GM12878 (cell line): Measurements from ENCODE around the gene LRGUK. TPM values are rescaled to one million over a fixed set of nuclear protein-coding genes. Genes with fewer than 3 reads are reported as not detected.

Source experiments
- ATAC-seq: fragments of 200-7000 bp; cut with Tn5 transposase; 3 replicates; pipeline ENCODE4 v1.9.1; 2020; ENCODE audit warnings: mild to moderate bottlenecking, moderate library complexity
- BruUV-seq: library from RNA; stranded (reverse); fragments of 400-500 nt; replicated peaks from 2 replicates; lab custom pipeline; 2021; lab: Mats Ljungman, UMichigan
- CTCF ChIA-PET: fragments of 300-600 bp; sonication (Branson Sonifier 250); formaldehyde crosslinking; extraction: SDS; loops from one replicate; lab custom pipeline; 2021; ENCODE audit warnings: inconsistent platforms; lab: Yijun Ruan, JAX
- POLR2A ChIA-PET: fragments of 350-600 bp; formaldehyde crosslinking; extraction: SDS; loops from one replicate; lab custom pipeline; 2021; ENCODE audit warnings: inconsistent platforms; lab: Charles Lee
- RAD21 ChIA-PET: fragments of 300-600 bp; sonication (Branson Sonifier 250); formaldehyde crosslinking; loops from one replicate; lab custom pipeline; 2023; ENCODE audit warnings: antibody characterized with exemption; ENCODE audit not compliant: unreplicated experiment; lab: Charles Lee
- SMC1A ChIA-PET: fragments of 300-600 bp; sonication (Branson Sonifier 250); formaldehyde crosslinking; loops from one replicate; lab custom pipeline; 2023; ENCODE audit not compliant: unreplicated experiment, uncharacterized antibody; lab: Charles Lee
- DNase-seq: peaks from one replicate; pipeline ENCODE4 v3.0.0-alpha.2; 2011; ENCODE audit warnings: low read depth, low spot score
- FAIRE-seq: peaks from 3 replicates; lab custom pipeline; 2011; peaks lifted over from hg19 to GRCh38; lab: Jason Lieb, UNC
- H2AFZ ChIP-seq: 2 replicates; pipeline ENCODE4 v1.6.0; 2011; ENCODE audit warnings: low read depth, low read length, control low read depth; ENCODE audit not compliant: control insufficient read depth
- H3K27ac ChIP-seq: 2 replicates; pipeline ENCODE4 v1.5.1; 2011; ENCODE audit warnings: control low read depth; ENCODE audit not compliant: control insufficient read depth, insufficient read depth
- H3K27me3 ChIP-seq, 2 experiments: replicated peaks in 1 of 2; 2 replicates each; pipeline versions ENCODE4 v1.6.0 to v1.6.1; 2011; ENCODE audit warnings: low read length in 1 of 2; ENCODE audit not compliant: control insufficient read depth in 2 of 2, insufficient read depth in 2 of 2
- H3K36me3 ChIP-seq, 2 experiments: 2 replicates each; pipeline ENCODE4 v1.5.1; 2011; ENCODE audit warnings: low read length in 1 of 2; ENCODE audit not compliant: control insufficient read depth in 2 of 2, insufficient read depth in 2 of 2
- H3K4me1 ChIP-seq: 2 replicates; pipeline ENCODE4 v1.6.1; 2011; ENCODE audit warnings: mild to moderate bottlenecking, low read length, moderate library complexity, mixed read lengths; ENCODE audit not compliant: control insufficient read depth, insufficient read depth
- H3K4me2 ChIP-seq: 2 replicates; pipeline ENCODE4 v1.6.0; 2011; ENCODE audit warnings: control low read depth; ENCODE audit not compliant: control insufficient read depth, insufficient read depth
- H3K4me3 ChIP-seq: fragments of 200-600 bp; sonication (generic); 2 replicates; pipeline ENCODE4 v1.5.1; 2016
- H3K79me2 ChIP-seq: 2 replicates; pipeline ENCODE4 v1.6.0; 2011; ENCODE audit warnings: low read length; ENCODE audit not compliant: control insufficient read depth, insufficient read depth
- H3K9ac ChIP-seq: 2 replicates; pipeline ENCODE4 v1.8.0; 2011; ENCODE audit warnings: low read length, control low read depth, mixed read lengths; ENCODE audit not compliant: control insufficient read depth, insufficient read depth
- H3K9me3 ChIP-seq: replicated peaks from 3 replicates; pipeline ENCODE4 v1.5.1; 2011; ENCODE audit warnings: mild to moderate bottlenecking, low read length; ENCODE audit not compliant: control insufficient read depth, insufficient read depth
- H4K20me1 ChIP-seq: 2 replicates; pipeline ENCODE4 v1.6.0; 2011; ENCODE audit not compliant: control insufficient read depth, insufficient read depth
- BMI1 ChIP-seq: fragments of 450-650 bp; IDR thresholded peaks from 2 replicates; pipeline ENCODE4 v1.6.1; 2016; ENCODE audit warnings: mild to moderate bottlenecking, moderate library complexity, borderline replicate concordance
- BRCA1 ChIP-seq: IDR thresholded peaks from 2 replicates; pipeline ENCODE4 v1.6.1; 2011; ENCODE audit warnings: low read depth, low read length, improper control_type of control experiment
- CBX5 ChIP-seq: sonication (generic); IDR thresholded peaks from 2 replicates; pipeline ENCODE4 v1.6.1; 2016; ENCODE audit warnings: low read depth, moderate library complexity, mild to moderate bottlenecking, inconsistent platforms
- GATAD2B ChIP-seq: fragments of 450-650 bp; conservative IDR thresholded peaks from 2 replicates; pipeline ENCODE4 v1.6.1; 2017; ENCODE audit warnings: low read depth, mild to moderate bottlenecking, moderate library complexity
- KDM1A ChIP-seq: fragments of 200-600 bp; sonication (generic); IDR thresholded peaks from 2 replicates; pipeline ENCODE4 v1.6.1; 2016; ENCODE audit warnings: borderline replicate concordance
- NRF1 ChIP-seq: conservative IDR thresholded peaks from 2 replicates; pipeline ENCODE4 v1.6.1; 2011; ENCODE audit warnings: mild to moderate bottlenecking, low read depth, low read length, improper control_type of control experiment
- POLR2AphosphoS2 ChIP-seq: IDR thresholded peaks from 2 replicates; pipeline ENCODE4 v1.6.1; 2011; ENCODE audit warnings: low read depth, mild to moderate bottlenecking, low read length, improper control_type of control experiment, moderate library complexity
- RAD51 ChIP-seq: fragments of 450-650 bp; IDR thresholded peaks from 2 replicates; pipeline ENCODE4 v1.6.1; 2016; ENCODE audit warnings: moderate library complexity, mild to moderate bottlenecking, inconsistent platforms
- SMC3 ChIP-seq: IDR thresholded peaks from 2 replicates; pipeline ENCODE4 v1.6.1; 2011; ENCODE audit warnings: low read length, improper control_type of control experiment, borderline replicate concordance
- TBL1XR1 ChIP-seq: IDR thresholded peaks from 2 replicates; pipeline ENCODE4 v1.6.1; 2012; ENCODE audit warnings: low read depth, low read length, improper control_type of control experiment
- TCF12 ChIP-seq: IDR thresholded peaks from 2 replicates; pipeline ENCODE4 v1.6.1; 2011; ENCODE audit warnings: low read depth, mild to moderate bottlenecking, low read length
- YY1 ChIP-seq: IDR thresholded peaks from 2 replicates; pipeline ENCODE4 v1.6.1; 2011; ENCODE audit warnings: low read depth, mild to moderate bottlenecking, low read length
- ZNF207 ChIP-seq: fragments of 450-650 bp; IDR thresholded peaks from 2 replicates; pipeline ENCODE4 v1.6.1; 2014; ENCODE audit warnings: antibody characterized with exemption, mild to moderate bottlenecking, borderline replicate concordance
- in situ Hi-C: fragments of 300-500 bp; cut with MboI; formaldehyde crosslinking; loops from 9 replicates; pipeline ENCODE4 v1.14.3; 2018; ENCODE audit warnings: mixed read lengths
- intact Hi-C: fragments of 100-400 bp; cut with micrococcal nuclease; formaldehyde crosslinking; loops from one replicate; pipeline ENCODE4 v1.14.2; 2022; ENCODE audit not compliant: unreplicated experiment
- polyA plus RNA-seq, 11 experiments: library from polyadenylated mRNA; depleted of rRNA in 4 of 11; unstranded in 6 of 11; stranded (reverse) in 5 of 11; fragments of >200 nt; fragmentation: Nextera tagmentation in 4 of 11; fragmentation: Illumina TruSeq in 1 of 11; extraction: Ambion mirVana in 4 of 11; extraction: Trizol in 1 of 11; gene quantifications; 1 replicate in 1 of 11; 2 replicates in 10 of 11; pipeline versions ENCODE4 v1.2.1 to v1.2.3, GENCODE V29; 2011 to 2016; ENCODE audit warnings: inconsistent platforms in 2 of 11, missing spikeins in 2 of 11, low read depth in 1 of 11
- total RNA-seq, 4 experiments: library from RNA; depleted of rRNA in 3 of 4; stranded (reverse); fragments of >200 nt in 3 of 4; fragmentation: Illumina TruSeq in 1 of 4; extraction: Trizol in 1 of 4; gene quantifications; 2 replicates each; pipeline versions ENCODE4 v1.2.1 to v1.2.3, GENCODE V29; 2013 to 2021
- TF ChIP-seq, protein P1 (sequence below): fragments of 450-650 bp; IDR thresholded peaks from 2 replicates; pipeline ENCODE4 v1.6.1; 2017; ENCODE audit warnings: mild to moderate bottlenecking
- TF ChIP-seq, protein P2 (sequence below): fragments of 450-650 bp; IDR thresholded peaks from 2 replicates; pipeline ENCODE4 v1.6.1; 2017; ENCODE audit warnings: low read depth, mild to moderate bottlenecking, moderate library complexity

Gene LRGUK
- total and polyA plus RNA-seq, 10 of the 15 experiments (the other 5 are each of a cell fraction or from before 2014, with no cell fraction given): 0.04 to 0.14 (median 0.08) TPM; not detected in 3

DNA sequence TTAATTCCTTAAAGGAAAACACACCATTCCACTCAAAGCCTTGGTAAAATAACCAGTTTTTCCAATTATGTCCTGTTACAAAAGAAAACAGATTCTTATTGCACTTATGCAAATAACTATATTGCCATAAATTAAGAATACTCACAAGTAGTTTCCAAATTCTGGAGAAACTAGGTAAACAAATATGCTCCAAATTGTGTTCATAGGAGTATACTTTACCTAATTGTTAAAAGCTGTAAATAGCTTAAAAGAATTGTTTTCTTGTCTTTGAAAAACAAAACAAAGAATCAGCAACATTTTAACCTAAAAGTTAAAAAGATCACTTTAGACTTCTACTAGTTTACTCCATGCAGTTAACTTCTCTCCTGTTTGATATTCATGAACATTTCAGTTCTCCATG, 38.9 kb upstream of the LRGUK start:
- peaks cover 4% of the 10 kb centered on the region; the same call in 2 of the 3 replicates for H3K9me3 ChIP-seq
- H3K79me2 ChIP-seq: no peaks in the 10 kb centered on the region
- ChIA-PET SMC1A (no interaction called here), RAD21 (no interaction called here), CTCF (no interaction called here), POLR2A (no interaction called here)
- no peaks in the 10 kb centered on the region for H4K20me1 ChIP-seq
- H3K4me1 ChIP-seq: no peaks in the 10 kb centered on the region
- no peaks in the 10 kb centered on the region for H3K27me3 ChIP-seq
- no peak overlapping the region for H2AFZ ChIP-seq
- BruUV-seq: no TSS peak
- H3K27ac ChIP-seq: no peak overlapping the region
- no peaks in the 10 kb centered on the region for H3K36me3 ChIP-seq
- in situ Hi-C loops (no loop called here), intact Hi-C loops (no loop called here)
- ATAC-seq (no peak), DNase-seq (no peak), FAIRE-seq (no peak)
- TF ChIP-seq SMC3 (no peak), TCF12 (no peak), RAD51 (no peak), POLR2AphosphoS2 (no peak), BMI1 (no peak), TBL1XR1 (no peak), NRF1 (no peak), GATAD2B (no peak), KDM1A (no peak), CBX5 (no peak), ZNF207 (no peak), YY1 (no peak), BRCA1 (no peak)
- TF ChIP-seq, protein P1, sequence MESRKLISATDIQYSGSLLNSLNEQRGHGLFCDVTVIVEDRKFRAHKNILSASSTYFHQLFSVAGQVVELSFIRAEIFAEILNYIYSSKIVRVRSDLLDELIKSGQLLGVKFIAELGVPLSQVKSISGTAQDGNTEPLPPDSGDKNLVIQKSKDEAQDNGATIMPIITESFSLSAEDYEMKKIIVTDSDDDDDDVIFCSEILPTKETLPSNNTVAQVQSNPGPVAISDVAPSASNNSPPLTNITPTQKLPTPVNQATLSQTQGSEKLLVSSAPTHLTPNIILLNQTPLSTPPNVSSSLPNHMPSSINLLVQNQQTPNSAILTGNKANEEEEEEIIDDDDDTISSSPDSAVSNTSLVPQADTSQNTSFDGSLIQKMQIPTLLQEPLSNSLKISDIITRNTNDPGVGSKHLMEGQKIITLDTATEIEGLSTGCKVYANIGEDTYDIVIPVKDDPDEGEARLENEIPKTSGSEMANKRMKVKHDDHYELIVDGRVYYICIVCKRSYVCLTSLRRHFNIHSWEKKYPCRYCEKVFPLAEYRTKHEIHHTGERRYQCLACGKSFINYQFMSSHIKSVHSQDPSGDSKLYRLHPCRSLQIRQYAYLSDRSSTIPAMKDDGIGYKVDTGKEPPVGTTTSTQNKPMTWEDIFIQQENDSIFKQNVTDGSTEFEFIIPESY: no peak
- TF ChIP-seq, protein P2, sequence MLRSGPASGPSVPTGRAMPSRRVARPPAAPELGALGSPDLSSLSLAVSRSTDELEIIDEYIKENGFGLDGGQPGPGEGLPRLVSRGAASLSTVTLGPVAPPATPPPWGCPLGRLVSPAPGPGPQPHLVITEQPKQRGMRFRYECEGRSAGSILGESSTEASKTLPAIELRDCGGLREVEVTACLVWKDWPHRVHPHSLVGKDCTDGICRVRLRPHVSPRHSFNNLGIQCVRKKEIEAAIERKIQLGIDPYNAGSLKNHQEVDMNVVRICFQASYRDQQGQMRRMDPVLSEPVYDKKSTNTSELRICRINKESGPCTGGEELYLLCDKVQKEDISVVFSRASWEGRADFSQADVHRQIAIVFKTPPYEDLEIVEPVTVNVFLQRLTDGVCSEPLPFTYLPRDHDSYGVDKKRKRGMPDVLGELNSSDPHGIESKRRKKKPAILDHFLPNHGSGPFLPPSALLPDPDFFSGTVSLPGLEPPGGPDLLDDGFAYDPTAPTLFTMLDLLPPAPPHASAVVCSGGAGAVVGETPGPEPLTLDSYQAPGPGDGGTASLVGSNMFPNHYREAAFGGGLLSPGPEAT: no peak
- H3K9ac ChIP-seq: no peak overlapping the region
- no peak overlapping the region for H3K4me3 ChIP-seq
- no peak overlapping the region for H3K4me2 ChIP-seq
